Activated CD8-positive, alpha-beta memory T cell treated with anti-CD3 and anti-CD28 coated beads for 24 hours (primary cell): Measurements from ENCODE around the gene GABARAP.
A peak's percentile ranks its signal among the peaks of the same experiment; 100 is the strongest.

Source experiments
- DNase-seq: peaks from one replicate; pipeline ENCODE4 v3.0.0-alpha.2; 2020

The GABARAP gene

DNA sequence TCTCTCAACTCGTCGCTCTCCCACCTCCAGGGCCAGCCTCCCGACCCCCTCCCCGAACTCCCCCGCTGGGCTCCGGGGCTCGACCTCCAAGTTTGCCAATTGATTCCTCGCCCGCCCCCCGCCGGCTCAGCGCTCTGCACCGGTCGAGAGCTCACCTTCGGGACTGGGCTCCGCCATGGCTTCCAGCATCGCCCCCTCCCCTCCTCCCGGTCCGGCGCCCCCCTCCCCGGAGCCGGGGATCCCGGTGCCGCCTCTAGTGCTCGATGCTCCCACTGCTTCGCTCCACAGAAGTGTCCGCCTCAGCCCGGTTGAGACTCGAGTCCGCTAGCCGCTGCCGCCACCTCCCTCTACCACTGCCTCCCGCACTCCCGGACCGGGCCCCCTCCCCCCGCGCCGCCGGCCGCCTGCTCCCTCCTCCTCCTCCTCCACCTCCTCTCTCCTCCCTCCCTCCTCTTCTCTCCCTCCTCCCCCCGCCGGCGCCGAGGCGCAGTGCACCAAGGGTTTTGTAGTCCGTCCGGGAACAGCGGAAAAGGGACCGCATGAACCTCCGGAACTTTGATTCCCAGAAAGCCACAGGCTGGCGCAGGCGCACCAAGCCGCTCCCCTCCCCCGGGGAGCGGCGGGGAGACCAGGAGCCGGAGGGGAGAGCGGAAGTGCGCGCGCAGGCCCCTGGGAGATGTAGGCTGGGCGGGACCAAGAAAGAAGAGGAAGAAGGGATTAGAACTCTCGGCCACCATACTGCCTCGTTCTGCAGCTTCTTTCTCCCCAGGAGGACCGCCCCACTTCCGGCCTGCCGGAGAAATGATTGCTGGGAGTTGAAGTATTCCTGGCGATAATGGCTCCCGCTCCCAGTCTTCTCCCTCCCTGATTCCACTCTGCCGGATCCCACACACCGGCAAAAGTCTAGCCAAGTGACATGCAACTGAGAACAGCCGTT is 2.9 kb downstream of the GABARAP start, which contains the start of gene PHF23:
Gene PHF23, minus strand, starts transcription at position 367 of the 937 bp plus-strand sequence. Its CDS starts 178 bp downstream, at position 189.
- DNase-seq: peak; percentile 97

DNA sequence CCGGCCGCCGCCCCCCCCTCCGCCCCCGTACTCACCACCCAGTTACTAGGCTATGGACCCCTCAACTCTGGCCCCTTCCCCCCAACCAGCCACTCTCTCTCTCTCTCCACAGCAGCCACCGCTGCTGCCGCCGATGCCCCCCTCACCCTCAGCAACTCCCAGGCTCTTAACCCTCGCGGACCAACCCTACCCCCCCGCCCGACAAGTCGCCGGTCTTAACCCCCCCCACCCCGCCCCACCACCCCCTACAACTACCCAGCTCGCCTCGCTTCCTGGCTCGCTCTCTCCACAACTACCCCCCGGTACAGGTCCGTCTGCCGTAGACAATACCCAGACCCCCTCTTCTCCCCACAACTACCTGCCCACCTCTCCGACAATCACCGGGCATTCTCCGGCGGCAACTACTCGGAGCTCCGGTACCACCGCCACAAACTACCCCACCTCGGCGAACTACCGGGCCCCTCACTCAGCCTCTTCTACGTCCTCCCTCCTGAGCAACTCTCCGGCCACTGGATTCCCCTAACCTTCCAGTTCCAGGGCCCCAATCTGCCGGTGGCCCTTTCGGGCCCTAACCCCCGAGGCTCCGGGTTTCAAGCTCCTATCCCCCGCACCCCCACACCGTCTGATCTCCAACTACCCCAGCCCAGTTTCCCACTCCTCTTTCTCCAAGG is 3.7 kb downstream of the GABARAP start:
- DNase-seq: peak; percentile 78

DNA sequence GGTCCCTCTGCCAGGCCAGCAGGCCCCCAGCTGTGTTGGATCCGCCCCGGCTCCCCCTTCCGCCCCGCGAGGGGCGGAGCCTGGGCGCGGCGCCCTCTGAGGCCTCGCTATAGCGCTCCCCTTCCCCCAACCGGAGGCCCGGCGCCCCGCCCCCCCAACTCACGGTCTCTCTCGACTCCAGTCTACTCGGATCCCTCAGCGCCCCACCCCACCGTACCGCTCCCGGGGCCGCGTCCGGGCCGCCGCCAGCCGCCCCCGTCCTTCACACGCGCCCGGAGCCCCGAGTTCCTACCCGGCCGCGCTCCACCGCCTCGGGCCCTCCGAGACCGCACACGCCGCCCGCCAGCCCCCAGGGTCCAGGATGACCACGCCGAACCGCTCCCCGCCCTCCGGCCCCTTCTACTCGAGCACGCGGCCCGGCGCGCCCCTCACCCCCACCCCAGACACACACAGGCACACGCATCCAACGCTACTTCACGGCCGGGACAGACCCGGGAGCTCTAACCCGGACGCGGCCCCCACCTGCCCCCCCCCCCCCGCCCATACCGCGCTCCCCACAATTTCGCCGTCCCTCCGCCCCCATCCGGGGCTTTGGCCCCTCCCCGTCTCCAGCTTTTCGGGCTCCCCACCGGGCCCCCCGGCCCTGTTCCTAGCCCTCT is 4.4 kb downstream of the GABARAP start:
- DNase-seq: peak; percentile 92

DNA sequence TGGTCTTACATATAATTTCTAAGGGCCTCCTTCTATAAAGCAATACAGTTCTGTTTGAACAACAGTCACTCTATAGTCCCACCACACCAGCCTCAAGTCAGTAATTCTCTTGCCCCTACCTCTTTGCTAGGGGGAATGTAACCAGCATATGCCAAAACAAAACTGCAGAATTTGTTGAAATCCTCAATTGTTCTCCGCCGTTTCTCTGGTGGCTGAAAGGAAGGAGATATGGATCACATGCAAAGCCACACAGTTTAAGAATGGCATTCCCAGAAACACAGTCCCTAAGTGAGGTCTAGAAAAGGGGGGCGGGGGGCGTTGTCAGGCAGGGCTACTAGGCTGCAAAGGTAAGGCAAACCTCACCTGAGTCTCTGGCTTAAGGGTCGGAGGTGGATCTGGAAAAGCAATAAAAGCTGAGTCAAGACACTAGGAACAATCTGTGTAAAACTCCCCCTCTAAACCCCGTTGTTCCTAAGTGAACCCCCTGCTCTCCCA is 4.9 kb downstream of the GABARAP start:
- DNase-seq: no peak

DNA sequence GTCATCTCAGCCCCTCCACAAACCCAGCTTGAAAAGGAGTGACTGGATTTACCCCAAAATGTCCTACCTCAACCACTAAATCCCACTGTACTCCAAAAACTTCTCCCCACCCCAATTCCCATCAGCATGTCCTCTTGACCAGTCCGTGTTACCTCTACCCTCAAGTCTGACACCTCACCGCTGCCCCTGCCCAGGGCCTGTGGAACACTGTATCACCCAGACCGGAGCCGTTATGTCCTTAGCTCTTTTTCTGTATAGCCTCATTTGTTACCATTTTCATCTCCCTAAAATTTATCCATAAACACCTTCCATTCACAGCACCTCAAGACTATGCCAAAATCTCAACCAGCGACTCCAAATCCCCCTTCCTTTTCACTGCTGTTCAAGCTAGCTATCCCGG is 5.4 kb downstream of the GABARAP start:
- no peak for DNase-seq

DNA sequence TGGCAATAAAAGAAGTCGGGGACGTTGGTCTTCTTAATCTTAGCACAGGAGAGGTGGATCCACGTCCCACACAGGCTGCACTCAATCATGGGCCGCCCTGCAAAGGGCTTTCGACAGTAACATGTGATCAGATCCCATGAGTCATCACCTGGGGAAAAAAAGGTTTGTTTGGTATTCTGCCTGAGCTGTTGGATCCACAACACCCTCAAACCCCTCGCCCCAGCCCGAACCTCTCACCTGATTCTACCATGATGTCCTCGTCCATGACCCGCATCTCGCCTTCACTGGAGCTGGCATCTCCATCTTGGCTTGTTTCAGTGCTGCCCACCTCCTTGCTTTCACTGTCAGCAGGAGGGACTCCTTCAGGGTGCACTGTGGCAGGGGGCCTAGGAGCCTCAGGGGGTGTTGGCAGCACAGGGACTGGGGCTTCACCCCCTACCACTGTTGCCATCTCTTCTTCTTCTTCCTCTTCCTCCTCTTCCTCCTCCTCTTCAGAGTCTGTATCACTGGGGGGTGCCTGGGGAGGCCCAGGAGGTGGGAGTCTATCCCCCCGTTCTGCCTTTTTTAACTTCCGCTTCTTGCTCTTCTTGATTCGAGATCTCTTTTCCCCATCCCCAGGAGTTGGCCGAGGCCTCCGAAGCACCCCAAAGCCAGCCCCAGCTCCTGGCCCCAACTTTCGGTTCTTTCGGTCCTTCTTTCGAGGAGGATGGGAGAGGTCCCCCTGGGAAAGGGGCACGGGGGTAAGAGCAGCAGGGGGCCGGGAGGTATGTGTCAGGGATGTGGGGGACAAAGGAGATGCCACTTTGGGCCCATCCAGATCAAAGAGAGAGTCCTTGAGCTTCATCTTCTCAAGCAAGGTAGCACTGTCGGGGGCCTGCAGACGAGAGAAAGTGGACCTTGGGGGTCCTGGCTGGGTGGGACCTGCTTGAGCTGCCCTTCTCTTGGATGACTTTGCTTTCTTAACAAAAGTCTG is 6.3 kb downstream of the GABARAP start:
- no peak for DNase-seq

DNA sequence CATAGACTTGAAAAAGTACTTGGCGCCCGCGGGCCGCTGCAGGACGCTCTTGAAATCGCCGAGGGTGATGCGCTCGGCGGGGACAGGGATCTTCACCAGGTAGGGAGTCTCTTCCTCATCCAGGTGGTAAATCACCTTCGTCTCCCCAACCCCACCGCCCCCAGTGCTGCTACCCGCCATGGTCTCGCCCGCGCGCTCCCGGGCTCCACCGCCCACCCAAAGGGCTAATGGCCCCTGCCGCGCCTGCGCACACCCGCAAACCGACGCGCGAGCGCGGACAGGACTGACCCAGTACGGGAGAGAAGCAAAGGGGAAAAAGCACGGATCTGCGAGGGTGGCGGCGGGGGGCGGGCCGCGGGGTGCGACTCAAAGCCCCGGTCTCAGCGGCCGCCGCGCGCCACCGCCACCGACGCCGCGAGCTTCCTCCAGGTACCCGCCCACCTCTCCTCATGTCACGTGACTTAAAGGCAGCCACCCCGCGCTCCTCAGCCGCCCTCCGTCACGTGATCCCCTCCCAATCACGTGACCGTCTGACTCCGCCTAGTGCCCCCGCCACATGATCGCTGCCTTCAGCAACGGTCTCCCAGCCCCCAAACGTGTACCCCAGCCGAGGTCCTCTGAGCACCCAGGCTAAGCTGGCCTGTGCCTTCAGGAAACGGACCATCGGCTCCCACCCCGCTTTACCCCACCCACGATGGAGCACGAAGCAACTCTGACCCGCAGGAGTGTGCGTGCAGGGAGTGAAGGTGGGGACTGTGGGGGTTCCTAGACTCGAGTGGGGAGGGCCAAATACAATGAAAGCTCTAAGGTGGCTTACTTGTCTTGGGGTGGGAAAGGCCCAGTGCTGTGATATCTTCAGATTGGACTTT is 7.9 kb downstream of the GABARAP start, which contains the start of gene DVL2:
Gene DVL2, minus strand, starts transcription at position 435 of the 869 bp plus-strand sequence. Its CDS starts 255 bp downstream, at position 180.
- DNase-seq: peak; percentile 97

DNA sequence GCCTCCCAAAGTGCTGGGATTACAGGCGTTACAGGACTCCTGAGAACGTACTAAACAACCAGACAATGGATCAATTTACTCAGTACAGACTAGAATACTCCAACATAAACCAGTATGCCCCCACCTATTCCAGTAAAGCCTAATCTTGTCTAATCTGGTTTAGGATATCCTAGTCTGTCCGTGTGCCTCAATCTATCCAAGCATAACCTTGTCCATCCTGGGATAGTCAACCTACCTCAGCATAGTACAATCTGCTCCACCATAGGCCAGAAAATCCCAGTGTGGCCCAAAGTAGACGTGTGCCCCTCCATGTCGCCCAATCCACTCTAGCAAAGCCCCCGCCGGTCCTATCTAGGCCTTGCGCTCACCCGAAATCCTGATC is 8.6 kb downstream of the GABARAP start:
- DNase-seq: no peak

DNA sequence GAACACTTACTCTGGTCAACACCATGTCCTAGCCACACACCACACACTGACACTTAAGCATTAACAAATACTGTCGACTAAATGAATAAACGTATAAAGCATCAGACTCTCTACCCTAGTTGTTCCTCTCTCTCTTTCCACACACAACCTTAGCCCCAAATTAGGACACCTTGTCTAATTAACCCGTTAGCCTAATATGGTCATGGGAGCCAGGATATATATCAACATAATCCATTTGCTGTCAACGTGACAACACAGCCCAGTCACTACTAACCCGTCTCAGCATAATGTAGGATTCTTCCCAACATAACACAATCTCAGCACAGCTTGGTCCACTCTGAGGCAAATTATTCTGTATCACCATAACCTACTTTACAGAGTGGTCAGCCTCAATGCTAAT is 10.1 kb downstream of the GABARAP start:
- no peak for DNase-seq

DNA sequence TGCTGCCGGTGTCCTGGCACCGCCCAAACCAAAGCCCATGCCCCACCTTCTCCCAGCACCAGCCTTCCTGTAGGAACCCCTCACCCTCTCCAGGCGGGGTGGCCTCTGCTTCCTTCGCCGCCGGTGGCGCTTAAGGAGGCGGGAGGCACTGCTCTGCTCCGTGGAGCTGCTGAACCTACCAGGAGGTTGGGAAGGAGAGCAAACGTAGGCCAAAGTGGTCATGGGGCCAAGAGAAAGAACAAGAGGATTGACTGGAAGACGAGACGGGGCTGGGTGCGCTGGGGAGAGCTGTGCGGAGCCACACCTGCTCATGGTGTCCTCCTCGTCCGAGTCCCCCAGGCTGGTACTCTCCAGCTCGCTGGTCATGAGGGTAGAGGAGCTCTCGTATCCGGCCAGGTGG is 12.7 kb downstream of the GABARAP start:
- DNase-seq: no peak

DNA sequence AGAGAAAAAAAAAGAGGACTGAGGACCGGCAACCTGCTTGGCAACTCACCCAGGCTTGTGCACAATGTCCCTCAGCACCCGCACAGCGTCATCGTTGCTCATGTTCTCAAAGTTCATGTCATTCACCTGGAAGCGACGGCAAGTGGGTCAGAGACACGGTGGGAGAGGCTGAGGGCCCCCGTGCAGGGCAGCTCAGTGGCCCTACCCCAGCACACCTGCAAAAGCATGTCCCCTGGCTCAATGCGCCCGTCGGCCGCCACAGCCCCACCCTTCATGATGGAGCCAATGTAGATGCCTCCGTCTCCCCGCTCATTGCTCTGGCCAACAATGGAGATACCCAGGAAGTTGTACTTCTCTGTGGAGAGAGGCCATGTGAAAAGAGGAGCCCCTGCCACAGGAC is 13.3 kb downstream of the GABARAP start:
- DNase-seq: no peak

DNA sequence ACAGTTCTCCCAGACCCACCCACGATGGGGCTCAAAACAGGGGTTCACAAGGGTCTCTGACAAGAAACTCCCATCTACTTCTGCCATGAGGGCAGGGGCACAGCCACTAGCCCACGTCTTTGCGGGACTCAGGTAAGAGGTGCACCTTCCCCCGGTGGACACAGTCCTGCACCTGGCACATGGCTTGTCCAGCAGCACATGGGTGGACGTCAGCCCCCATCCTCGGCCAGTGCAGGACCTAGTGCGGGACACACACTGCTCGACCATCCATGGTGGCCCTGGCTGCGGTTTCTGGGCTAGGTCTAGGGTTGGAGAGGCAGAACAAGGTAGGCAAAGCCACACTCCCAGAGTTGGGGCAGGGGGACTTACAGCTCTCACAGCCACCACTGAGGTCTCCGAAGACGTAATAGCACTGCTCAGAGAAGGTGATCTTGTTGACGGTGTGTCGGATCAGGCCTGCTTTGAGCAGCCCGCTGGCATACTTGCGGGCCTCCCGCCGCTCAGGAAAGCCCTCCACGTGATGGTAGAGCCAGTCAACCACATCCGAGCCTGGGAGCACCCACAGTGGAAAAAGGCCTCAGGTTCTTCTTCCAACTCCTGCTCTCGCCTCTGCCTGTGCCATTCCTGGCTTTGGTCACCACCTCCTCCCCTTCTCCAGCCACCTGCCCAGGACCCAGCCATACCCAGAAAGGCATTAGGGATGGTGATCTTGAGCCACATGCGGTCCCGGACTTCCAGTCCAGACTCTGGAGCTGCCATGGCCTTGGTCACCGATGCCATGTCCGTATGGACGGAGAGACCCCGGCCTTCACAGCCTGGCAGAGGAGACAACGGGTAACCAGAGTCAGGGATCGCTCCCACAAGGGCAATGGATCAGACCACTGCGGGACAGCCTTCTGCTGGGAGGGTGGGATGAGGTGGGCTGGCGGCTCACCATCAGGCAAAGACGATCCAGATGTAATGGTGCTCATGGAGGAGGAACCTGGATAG is 15.2 kb downstream of the GABARAP start:
- no peak for DNase-seq

DNA sequence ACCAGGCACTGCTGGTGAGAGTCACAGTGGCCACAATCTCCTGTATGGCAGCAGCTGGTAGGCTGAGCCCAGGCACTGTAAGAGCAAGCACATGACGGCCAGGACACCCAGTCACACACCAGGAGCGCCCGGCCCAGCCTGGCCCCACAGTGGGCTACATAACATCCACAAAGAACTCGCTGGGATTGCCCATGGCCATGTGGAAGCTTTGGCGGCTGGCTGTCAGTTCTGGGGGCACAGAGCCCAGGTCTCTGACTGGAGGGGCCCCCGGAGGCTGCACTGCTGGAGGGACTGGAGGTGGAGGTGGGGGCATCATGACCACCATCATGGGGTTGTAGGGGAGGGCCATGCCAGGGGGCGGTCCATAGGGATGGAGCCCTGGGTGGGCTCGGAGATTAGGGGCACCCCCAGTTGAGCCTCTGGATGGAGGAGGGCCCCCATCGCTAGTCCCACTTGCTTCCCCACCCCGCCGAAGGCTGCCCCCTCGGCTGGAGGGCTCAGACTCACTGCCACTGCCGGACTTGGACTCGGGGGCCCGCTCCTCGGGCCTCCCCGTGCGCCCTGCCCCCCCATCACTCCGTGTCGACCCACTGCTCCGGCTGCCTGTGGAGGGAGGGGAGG is 16.4 kb downstream of the GABARAP start:
- DNase-seq: no peak

DNA sequence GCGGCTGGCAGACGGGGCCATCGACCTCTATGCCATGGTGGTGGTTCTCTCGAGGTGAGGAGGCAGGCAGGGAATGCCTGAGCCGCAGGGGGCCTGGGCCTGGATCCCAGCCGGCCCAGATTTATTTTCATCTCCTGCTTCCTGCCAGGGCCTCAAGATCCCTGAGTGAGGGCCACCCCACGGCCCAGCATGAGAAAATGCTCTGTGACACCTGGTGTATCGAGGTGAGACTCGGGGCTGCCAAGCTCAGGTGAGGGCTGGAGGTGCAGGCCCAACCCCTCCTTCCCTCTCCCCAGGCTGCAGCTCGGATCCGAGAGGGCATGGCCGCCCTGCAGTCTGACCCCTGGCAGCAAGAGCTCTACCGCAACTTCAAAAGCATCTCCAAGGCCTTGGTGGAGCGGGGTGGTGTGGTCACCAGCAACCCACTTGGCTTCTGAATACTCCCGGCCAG is 17.6 kb downstream of the GABARAP start:
- DNase-seq: no peak

DNA sequence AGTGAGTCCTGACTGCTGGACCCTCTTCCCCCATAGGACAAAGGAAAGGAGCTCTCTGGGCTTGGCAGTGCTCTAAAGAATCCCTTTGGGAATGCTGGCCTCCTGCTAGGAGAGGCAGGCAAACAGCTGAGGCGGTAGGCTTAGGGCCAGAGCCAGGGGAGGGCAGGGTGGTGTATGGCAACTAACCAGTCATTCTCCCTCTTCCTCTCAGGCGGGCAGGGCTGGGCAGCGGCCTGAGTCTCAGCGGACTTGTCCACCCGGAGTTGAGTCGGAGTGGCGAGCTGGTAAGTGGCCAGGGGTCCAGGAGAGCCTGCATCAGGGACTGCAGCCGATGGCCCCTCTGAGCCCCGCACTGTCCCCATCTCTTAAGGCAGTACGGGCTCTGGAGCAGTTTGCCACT is 18.1 kb downstream of the GABARAP start:
- no peak for DNase-seq

DNA sequence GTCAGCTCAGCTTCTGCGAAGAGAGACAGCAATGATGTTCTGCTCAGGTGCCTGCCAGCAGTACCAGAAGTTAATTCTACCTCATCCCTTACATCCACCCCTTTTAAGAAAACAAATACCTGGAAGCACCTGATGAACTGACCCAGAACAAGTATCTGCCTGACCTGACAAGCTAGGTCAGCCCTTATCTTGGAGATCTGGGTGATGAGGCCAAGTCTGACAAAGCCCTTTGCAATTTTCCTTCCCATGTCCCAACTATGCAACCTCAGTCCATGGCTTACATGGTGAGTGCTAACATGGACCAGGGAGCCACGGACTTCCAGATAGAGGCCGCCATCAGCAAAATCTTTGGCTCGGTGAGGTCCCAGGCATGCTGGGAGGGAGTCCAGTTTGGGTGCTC is 18.9 kb downstream of the GABARAP start:
- DNase-seq: no peak

DNA sequence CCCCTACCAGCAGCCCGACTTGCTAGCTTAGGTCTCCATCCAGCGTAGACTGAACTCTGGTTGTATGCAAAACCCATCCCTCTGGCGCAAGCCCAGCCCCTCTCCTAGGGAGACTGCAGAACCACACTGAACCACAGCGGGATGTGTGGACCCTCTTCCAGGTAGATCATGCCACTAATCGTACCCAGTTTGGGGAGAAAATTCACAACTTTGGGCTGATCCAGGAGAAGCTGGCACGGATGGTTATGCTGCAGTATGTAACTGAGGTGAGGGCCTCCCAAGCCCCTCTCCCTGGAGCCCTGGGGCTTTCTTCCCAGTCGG is 19.3 kb downstream of the GABARAP start:
- DNase-seq: no peak

DNA sequence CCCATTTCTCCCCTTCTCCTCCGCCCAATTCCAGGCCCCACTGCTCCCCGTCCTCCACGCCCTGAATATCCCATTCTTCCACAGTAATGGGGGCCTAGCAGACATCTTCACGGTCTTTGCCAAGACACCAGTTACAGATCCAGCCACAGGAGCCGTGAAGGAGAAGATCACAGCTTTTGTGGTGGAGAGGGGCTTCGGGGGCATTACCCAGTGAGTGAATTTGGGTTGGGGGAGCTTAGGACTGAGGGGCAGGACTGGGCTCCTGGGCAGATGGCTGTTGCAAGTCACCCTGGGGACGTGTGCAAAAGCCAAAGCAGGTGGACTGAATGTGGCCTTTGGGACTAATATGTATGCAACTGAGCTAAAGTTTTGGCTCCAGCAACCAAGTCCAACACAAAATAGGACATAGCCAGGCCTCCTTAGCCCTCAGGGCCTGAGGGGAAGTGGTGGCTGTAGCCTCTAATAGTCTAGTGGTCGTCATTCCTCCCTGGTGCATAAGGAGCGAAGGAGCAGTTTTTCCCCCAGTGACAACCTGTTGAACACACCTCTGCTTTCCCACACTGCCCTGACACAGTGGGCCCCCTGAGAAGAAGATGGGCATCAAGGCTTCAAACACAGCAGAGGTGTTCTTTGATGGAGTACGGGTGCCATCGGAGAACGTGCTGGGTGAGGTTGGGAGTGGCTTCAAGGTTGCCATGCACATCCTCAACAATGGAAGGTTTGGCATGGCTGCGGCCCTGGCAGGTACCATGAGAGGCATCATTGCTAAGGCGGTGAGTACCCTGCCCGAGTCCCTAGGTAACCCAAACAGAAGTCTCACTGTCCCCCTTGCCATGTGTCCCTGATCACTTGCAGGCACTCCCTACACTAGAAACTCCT is 19.9 kb downstream of the GABARAP start:
- no peak for DNase-seq
